Measurements from ENCODE around the gene PARN. TPM values are rescaled to one million over a fixed set of nuclear protein-coding genes. Genes with fewer than 3 reads are reported as not detected.

Gene PARN
- total RNA-seq, 1 experiment from 2014 or later, result 57.8 TPM

DNA sequence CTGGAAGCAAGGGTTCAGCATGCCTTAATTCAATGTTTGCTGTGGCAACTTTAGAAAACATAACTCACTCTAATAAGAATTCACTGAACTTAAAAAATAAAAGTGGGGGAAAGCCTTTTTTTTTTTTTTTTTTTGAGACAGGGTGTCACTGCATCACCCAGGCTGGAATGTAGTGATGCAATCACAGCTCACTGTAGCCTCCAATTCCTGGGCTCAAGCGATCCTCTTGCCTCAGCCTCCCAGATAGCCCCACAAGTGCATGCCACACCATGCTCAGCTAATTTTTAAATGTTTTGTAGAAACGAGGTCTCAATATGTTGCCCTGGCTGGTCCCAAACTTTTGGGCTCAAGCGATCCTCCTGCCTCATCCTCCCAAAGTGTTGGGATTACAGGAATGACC is 243.9 kb downstream of the PARN start:
- no peak for TF ChIP-seq TCF7L2 (IDR thresholded peaks at IDR 0.05; ENCODE audit: low read depth, low read length)
- H3K27ac ChIP-seq (ENCODE audit: low read length), result no peak overlapping the region
- H3K4me3 ChIP-seq (ENCODE audit: low read depth in 2 of 2, low read length in 2 of 2), result no peak overlapping the region
- intact Hi-C loops (cut with micrococcal nuclease; ENCODE audit: unreplicated experiment), result no loop called here
- H3K27me3 ChIP-seq (ENCODE audit: control insufficient read depth, insufficient read depth, low read length), result no peaks in the 10 kb centered on the region
- ChIA-PET POLR2A (no interaction called here), CTCF (no interaction called here)
- DNase-seq (ENCODE audit: low read depth, low spot score) (no peak), ATAC-seq (no peak)
- no TSS peak for BruUV-seq (replicated peaks)
- no peaks in the 10 kb centered on the region for H3K36me3 ChIP-seq (ENCODE audit: control insufficient read depth, insufficient read depth, low read length)
- no peaks in the 10 kb centered on the region for H3K4me1 ChIP-seq (ENCODE audit: control insufficient read depth, insufficient read depth, low read length)
- in situ Hi-C loops (cut with HindIII; ENCODE audit: low pct_unique_long_range_greater_than_20kb, low sequenced_read_pairs), result no loop called here
- no peaks in the 10 kb centered on the region for H3K9me3 ChIP-seq (ENCODE audit: control insufficient read depth, insufficient read depth, low read depth, low read length)

Other genes starting within 250 kb of the PARN start
- gene BFAR, start 2.7 kb upstream of the PARN start, total RNA-seq (2021; ENCODE audit: unreplicated experiment), result 114 TPM
- gene PLA2G10, start 64.0 kb upstream of the PARN start, total RNA-seq (2021; ENCODE audit: unreplicated experiment), result 0.23 TPM
- gene NPIPA3, start 73.2 kb upstream of the PARN start, total RNA-seq (2021; ENCODE audit: unreplicated experiment), result 3.7 TPM
- gene NPIPA2, start 112.3 kb upstream of the PARN start, total RNA-seq (2021; ENCODE audit: unreplicated experiment), result 3.9 TPM
- gene NOMO1, start 203.5 kb upstream of the PARN start, total RNA-seq (2021; ENCODE audit: unreplicated experiment), result 249 TPM